Measurements from ENCODE around the gene CA10.

The CA10 gene

GRCh38 chr17:51946311-51946710, 212.2 kb downstream of the CA10 start:
- ATAC-seq = no peak
- TF ChIP-seq BACH2 (CRISPR knock-in tag; IDR thresholded peaks at IDR 0.05; ENCODE audit: borderline replicate concordance) = no peak
- TF ChIP-seq CREB5 (CRISPR knock-in tag; IDR thresholded peaks at IDR 0.05; ENCODE audit: low read depth) = no peak
- no peak for TF ChIP-seq PPARA (CRISPR knock-in tag; IDR thresholded peaks at IDR 0.05; ENCODE audit: borderline replicate concordance)
- TF ChIP-seq, protein P1, sequence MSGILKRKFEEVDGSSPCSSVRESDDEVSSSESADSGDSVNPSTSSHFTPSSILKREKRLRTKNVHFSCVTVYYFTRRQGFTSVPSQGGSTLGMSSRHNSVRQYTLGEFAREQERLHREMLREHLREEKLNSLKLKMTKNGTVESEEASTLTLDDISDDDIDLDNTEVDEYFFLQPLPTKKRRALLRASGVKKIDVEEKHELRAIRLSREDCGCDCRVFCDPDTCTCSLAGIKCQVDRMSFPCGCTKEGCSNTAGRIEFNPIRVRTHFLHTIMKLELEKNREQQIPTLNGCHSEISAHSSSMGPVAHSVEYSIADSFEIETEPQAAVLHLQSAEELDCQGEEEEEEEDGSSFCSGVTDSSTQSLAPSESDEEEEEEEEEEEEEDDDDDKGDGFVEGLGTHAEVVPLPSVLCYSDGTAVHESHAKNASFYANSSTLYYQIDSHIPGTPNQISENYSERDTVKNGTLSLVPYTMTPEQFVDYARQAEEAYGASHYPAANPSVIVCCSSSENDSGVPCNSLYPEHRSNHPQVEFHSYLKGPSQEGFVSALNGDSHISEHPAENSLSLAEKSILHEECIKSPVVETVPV (CRISPR knock-in tag; IDR thresholded peaks at IDR 0.05) = no peak
- TF ChIP-seq OSR1 (CRISPR knock-in tag; IDR thresholded peaks at IDR 0.05) = no peak
- no peak for TF ChIP-seq ESRRG (CRISPR knock-in tag; IDR thresholded peaks at IDR 0.05)
- TF ChIP-seq ZC3H10 (CRISPR knock-in tag; IDR thresholded peaks at IDR 0.05) = no peak
- TF ChIP-seq, protein P2, sequence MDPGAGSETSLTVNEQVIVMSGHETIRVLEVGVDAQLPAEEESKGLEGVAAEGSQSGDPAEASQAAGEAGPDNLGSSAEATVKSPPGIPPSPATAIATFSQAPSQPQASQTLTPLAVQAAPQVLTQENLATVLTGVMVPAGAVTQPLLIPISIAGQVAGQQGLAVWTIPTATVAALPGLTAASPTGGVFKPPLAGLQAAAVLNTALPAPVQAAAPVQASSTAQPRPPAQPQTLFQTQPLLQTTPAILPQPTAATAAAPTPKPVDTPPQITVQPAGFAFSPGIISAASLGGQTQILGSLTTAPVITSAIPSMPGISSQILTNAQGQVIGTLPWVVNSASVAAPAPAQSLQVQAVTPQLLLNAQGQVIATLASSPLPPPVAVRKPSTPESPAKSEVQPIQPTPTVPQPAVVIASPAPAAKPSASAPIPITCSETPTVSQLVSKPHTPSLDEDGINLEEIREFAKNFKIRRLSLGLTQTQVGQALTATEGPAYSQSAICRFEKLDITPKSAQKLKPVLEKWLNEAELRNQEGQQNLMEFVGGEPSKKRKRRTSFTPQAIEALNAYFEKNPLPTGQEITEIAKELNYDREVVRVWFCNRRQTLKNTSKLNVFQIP (CRISPR knock-in tag; IDR thresholded peaks at IDR 0.05; ENCODE audit: borderline replicate concordance, low read depth) = no peak
- no peak for TF ChIP-seq TOX (CRISPR knock-in tag; IDR thresholded peaks at IDR 0.05; ENCODE audit: borderline replicate concordance)
- no peak for TF ChIP-seq ZNF565 (CRISPR knock-in tag; conservative IDR thresholded peaks at IDR 0.05; ENCODE audit: low read depth)
- no peak for TF ChIP-seq ISL1 (CRISPR knock-in tag; IDR thresholded peaks at IDR 0.05)
- TF ChIP-seq ZFP3 (CRISPR knock-in tag; IDR thresholded peaks at IDR 0.05) = no peak
- no peak for TF ChIP-seq ZFP30 (CRISPR knock-in tag; IDR thresholded peaks at IDR 0.05)
- TF ChIP-seq, protein P3, sequence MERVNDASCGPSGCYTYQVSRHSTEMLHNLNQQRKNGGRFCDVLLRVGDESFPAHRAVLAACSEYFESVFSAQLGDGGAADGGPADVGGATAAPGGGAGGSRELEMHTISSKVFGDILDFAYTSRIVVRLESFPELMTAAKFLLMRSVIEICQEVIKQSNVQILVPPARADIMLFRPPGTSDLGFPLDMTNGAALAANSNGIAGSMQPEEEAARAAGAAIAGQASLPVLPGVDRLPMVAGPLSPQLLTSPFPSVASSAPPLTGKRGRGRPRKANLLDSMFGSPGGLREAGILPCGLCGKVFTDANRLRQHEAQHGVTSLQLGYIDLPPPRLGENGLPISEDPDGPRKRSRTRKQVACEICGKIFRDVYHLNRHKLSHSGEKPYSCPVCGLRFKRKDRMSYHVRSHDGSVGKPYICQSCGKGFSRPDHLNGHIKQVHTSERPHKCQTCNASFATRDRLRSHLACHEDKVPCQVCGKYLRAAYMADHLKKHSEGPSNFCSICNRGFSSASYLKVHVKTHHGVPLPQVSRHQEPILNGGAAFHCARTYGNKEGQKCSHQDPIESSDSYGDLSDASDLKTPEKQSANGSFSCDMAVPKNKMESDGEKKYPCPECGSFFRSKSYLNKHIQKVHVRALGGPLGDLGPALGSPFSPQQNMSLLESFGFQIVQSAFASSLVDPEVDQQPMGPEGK (CRISPR knock-in tag; IDR thresholded peaks at IDR 0.05; ENCODE audit: borderline replicate concordance) = no peak
- TF ChIP-seq ZNF70 (CRISPR knock-in tag; IDR thresholded peaks at IDR 0.05) = no peak
- no peak for TF ChIP-seq CSDC2 (CRISPR knock-in tag; IDR thresholded peaks at IDR 0.05)
- no peak for TF ChIP-seq RARB (CRISPR knock-in tag; IDR thresholded peaks at IDR 0.05)
- TF ChIP-seq, protein P4, sequence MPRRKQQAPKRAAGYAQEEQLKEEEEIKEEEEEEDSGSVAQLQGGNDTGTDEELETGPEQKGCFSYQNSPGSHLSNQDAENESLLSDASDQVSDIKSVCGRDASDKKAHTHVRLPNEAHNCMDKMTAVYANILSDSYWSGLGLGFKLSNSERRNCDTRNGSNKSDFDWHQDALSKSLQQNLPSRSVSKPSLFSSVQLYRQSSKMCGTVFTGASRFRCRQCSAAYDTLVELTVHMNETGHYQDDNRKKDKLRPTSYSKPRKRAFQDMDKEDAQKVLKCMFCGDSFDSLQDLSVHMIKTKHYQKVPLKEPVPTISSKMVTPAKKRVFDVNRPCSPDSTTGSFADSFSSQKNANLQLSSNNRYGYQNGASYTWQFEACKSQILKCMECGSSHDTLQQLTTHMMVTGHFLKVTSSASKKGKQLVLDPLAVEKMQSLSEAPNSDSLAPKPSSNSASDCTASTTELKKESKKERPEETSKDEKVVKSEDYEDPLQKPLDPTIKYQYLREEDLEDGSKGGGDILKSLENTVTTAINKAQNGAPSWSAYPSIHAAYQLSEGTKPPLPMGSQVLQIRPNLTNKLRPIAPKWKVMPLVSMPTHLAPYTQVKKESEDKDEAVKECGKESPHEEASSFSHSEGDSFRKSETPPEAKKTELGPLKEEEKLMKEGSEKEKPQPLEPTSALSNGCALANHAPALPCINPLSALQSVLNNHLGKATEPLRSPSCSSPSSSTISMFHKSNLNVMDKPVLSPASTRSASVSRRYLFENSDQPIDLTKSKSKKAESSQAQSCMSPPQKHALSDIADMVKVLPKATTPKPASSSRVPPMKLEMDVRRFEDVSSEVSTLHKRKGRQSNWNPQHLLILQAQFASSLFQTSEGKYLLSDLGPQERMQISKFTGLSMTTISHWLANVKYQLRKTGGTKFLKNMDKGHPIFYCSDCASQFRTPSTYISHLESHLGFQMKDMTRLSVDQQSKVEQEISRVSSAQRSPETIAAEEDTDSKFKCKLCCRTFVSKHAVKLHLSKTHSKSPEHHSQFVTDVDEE (CRISPR knock-in tag; IDR thresholded peaks at IDR 0.05) = no peak

- no peak for ATAC-seq
- TF ChIP-seq ZNF565 (CRISPR knock-in tag; conservative IDR thresholded peaks at IDR 0.05; ENCODE audit: low read depth) (no peak), OSR1 (CRISPR knock-in tag; IDR thresholded peaks at IDR 0.05) (no peak)
- TF ChIP-seq, protein P2 (CRISPR knock-in tag; IDR thresholded peaks at IDR 0.05; ENCODE audit: borderline replicate concordance, low read depth) = no peak
These were observed 217.2 kb downstream of the CA10 start for GRCh38 chr17:51941272-51941671.

DNA sequence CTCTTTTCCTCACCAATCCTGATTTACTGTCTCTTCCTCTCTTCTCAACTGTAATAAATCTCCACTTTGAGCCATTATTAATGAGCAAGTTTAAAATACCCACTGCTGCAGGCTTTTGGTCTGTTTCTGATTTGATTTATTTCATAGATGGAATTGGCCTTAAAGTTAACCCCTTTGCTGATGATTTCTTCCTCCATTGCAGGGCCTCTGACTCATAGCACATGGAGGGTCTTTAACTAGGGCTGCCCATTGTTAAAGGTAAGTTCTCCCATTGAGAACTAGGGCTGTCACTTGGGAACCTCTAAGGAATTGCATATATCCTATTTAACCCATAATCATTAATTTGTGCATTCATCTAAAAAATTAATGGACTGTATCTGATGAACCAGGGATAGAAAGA, 221.2 kb downstream of the CA10 start:
- TF ChIP-seq ISL1 (CRISPR knock-in tag; IDR thresholded peaks at IDR 0.05) (no peak), RARB (CRISPR knock-in tag; IDR thresholded peaks at IDR 0.05) (no peak), OSR1 (CRISPR knock-in tag; IDR thresholded peaks at IDR 0.05) (no peak), ARNTL (CRISPR knock-in tag; IDR thresholded peaks at IDR 0.05; ENCODE audit: borderline replicate concordance, low read depth) (no peak)
- no peak for ATAC-seq
